HG03025 (cell line): ENCODE results near the gene LPP.

Experiments
- ATAC-seq: cut with Tn5 transposase; IDR thresholded peaks from one replicate; pipeline ENCODE4 v1.9.1; 2021; ENCODE audit warnings: mild to moderate bottlenecking, moderate library complexity; ENCODE audit not compliant: unreplicated experiment, low FRiP score

LPP gene

GRCh38 chr3:188134856-188135255, 19.1 kb upstream of the LPP start:
- ATAC-seq, result no peak

- no peak for ATAC-seq
Measured at GRCh38 chr3:188135271-188135670, 18.7 kb upstream of the LPP start.

- ATAC-seq, result no peak
Measured at GRCh38 chr3:188137051-188137450, 16.9 kb upstream of the LPP start.

- ATAC-seq, result no peak
Measured at GRCh38 chr3:188139466-188139865, 14.5 kb upstream of the LPP start.

GRCh38 chr3:188146219-188146618, 7.7 kb upstream of the LPP start:
- no peak for ATAC-seq

GRCh38 chr3:188147782-188148181, 6.2 kb upstream of the LPP start:
- ATAC-seq, result no peak

- no peak for ATAC-seq
Measured at GRCh38 chr3:188148318-188148717, 5.6 kb upstream of the LPP start.

GRCh38 chr3:188149587-188149986, 4.4 kb upstream of the LPP start:
- ATAC-seq, result no peak

- ATAC-seq, result no peak
Measured at GRCh38 chr3:188150982-188151381, 3.0 kb upstream of the LPP start.

GRCh38 chr3:188151438-188151837, 2.5 kb upstream of the LPP start:
- no peak for ATAC-seq

GRCh38 chr3:188152660-188153436, 1.1 kb upstream of the LPP start:
- no peak for ATAC-seq

GRCh38 chr3:188153437-188154013, 432 bp upstream of the LPP start:
- ATAC-seq, result no peak

- ATAC-seq, result no peak
Measured at GRCh38 chr3:188154809-188155574, 1.0 kb downstream of the LPP start.

- no peak for ATAC-seq
Measured at GRCh38 chr3:188156056-188156455, 2.1 kb downstream of the LPP start.

- no peak for ATAC-seq
Measured at GRCh38 chr3:188157407-188157806, 3.5 kb downstream of the LPP start.

- no peak for ATAC-seq
Measured at GRCh38 chr3:188157971-188158370, 4.0 kb downstream of the LPP start.

GRCh38 chr3:188158731-188159310, 4.9 kb downstream of the LPP start:
- ATAC-seq, result no peak

GRCh38 chr3:188160751-188161150, 6.8 kb downstream of the LPP start:
- ATAC-seq, result no peak

GRCh38 chr3:188164248-188164687, 10.3 kb downstream of the LPP start:
- ATAC-seq, result no peak

- ATAC-seq, result no peak
Measured at GRCh38 chr3:188165596-188165995, 11.6 kb downstream of the LPP start.

- no peak for ATAC-seq
Measured at GRCh38 chr3:188166441-188166840, 12.5 kb downstream of the LPP start.
